ENCODE measurements around the gene CREM. TPM values are rescaled to one million over a fixed set of nuclear protein-coding genes. Genes with fewer than 3 reads are reported as not detected.
A peak's percentile ranks its signal among the peaks of the same experiment; 100 is the strongest.

The CREM gene
- total and polyA plus RNA-seq, 8 donors = 8.5 to 21.9 (median 12.1) TPM

- WGBS, 2 donors = 83% methylated on average over 8 of the region's 8 CpGs
Measured at GRCh38 chr10:35185260-35186034, 58.8 kb downstream of the CREM start.

GRCh38 chr10:35188954-35189353 lies 62.3 kb downstream of the CREM start:
- FAIRE-seq (no peak), ATAC-seq (no peak), DNase-seq (no peak)
- 94 to 97% methylated on average over 3 of the region's 3 CpGs for WGBS, 2 donors
- TF ChIP-seq CTCF (IDR thresholded peaks at IDR 0.05) = no peak
- intact Hi-C loops (cut with DNase I) = no loop called here
- Histone ChIP-seq H3K36me3 (no peaks in the 10 kb centered on the region), H3K4me1 (no peaks in the 10 kb centered on the region), H3K27me3 (no peaks in the 10 kb centered on the region), H3K27ac (no peak overlapping the region), H3K9me3 (no peaks in the 10 kb centered on the region), H3K4me3 (no peak overlapping the region)

More at GRCh38 chr10:35185260-35186034, 58.8 kb downstream of the CREM start:
- TF ChIP-seq CTCF (IDR thresholded peaks at IDR 0.05) = no peak
- Histone ChIP-seq H3K4me1 (no peaks in the 10 kb centered on the region), H3K27ac (no peak overlapping the region), H3K36me3 (no peaks in the 10 kb centered on the region), H3K27me3 (no peaks in the 10 kb centered on the region), H3K4me3 (no peak overlapping the region), H3K9me3 (no peaks in the 10 kb centered on the region)
- peak in 2 of 4 donors; percentile 51 to 60 for ATAC-seq
- intact Hi-C loops (cut with DNase I) = no loop called here
- no peak for DNase-seq
- FAIRE-seq = no peak

GRCh38 chr10:35191523-35191922 lies 64.9 kb downstream of the CREM start:
- peak in 1 of 6 donors; percentile 25 for DNase-seq
- no peak for TF ChIP-seq CTCF (IDR thresholded peaks at IDR 0.05)
- no peak for FAIRE-seq
- peak in 2 of 4 donors; percentile 14 to 24 for ATAC-seq
- Histone ChIP-seq H3K27me3 (no peaks in the 10 kb centered on the region), H3K27ac (peak overlapping the region in 2 of 4 donors; percentile 6 to 31), H3K4me3 (no peak overlapping the region), H3K4me1 (peaks cover 0 to 10% (median 0%) of the 10 kb centered on the region in 3 donors), H3K9me3 (no peaks in the 10 kb centered on the region), H3K36me3 (no peaks in the 10 kb centered on the region)
- 70 to 72% methylated on average over 2 of the region's 2 CpGs for WGBS, 2 donors
- intact Hi-C loops (cut with DNase I) = loop anchor here in 1 of 3 donors (10.0 kb wide), 1 partner anchor 47 kb away; no protein-coding TSS in a partner anchor

GRCh38 chr10:35192645-35193249 lies 66.1 kb downstream of the CREM start:
- intact Hi-C loops (cut with DNase I) = loop anchor here in 1 of 3 donors (10.0 kb wide), 1 partner anchor 48 kb away; no protein-coding TSS in a partner anchor
- Histone ChIP-seq H3K9me3 (no peaks in the 10 kb centered on the region), H3K36me3 (no peaks in the 10 kb centered on the region), H3K27me3 (no peaks in the 10 kb centered on the region), H3K4me1 (peaks cover 0 to 11% (median 0%) of the 10 kb centered on the region in 3 donors), H3K27ac (no peak overlapping the region), H3K4me3 (no peak overlapping the region)
- ATAC-seq (no peak), DNase-seq (no peak), FAIRE-seq (no peak)
- TF ChIP-seq CTCF (IDR thresholded peaks at IDR 0.05) = no peak
- WGBS, 2 donors = 78 to 88% methylated on average over 3 of the region's 3 CpGs
